NB4 (cell line): ENCODE data around the gene SKAP2.

Experiments used
- DNase-seq: peaks from one replicate; pipeline ENCODE4 v3.0.0; 2010; ENCODE audit warnings: low read depth
- H3K4me3 ChIP-seq: one replicate; pipeline ENCODE4 v1.5.1; 2011; ENCODE audit warnings: mild to moderate bottlenecking, low read depth, low read length, moderate library complexity
- CTCF ChIP-seq: IDR thresholded peaks from one replicate; pipeline ENCODE4 v1.5.1; 2012; ENCODE audit warnings: low read depth, low read length
- MAX ChIP-seq: IDR thresholded peaks from 2 replicates; pipeline ENCODE4 v1.6.1; 2011; ENCODE audit warnings: low read depth, low read length
- MYC ChIP-seq: IDR thresholded peaks from 2 replicates; pipeline ENCODE4 v1.6.1; 2011; ENCODE audit warnings: low read depth, low read length
- POLR2A ChIP-seq: IDR thresholded peaks from 2 replicates; pipeline ENCODE4 v1.6.1; 2011; ENCODE audit warnings: mild to moderate bottlenecking; ENCODE audit not compliant: insufficient read length; ENCODE audit errors: extremely low read depth

Gene SKAP2

GRCh38 chr7:26813432-26813831 lies 51.0 kb downstream of the SKAP2 start:
- no peak for DNase-seq
- H3K4me3 ChIP-seq, result no peak overlapping the region
- TF ChIP-seq CTCF, result no peak
- TF ChIP-seq MAX, result no peak
- no peak for TF ChIP-seq MYC
- TF ChIP-seq POLR2A, result no peak

GRCh38 chr7:26794541-26794940 lies 69.8 kb downstream of the SKAP2 start:
- DNase-seq, result no peak

GRCh38 chr7:26792576-26792975 lies 71.8 kb downstream of the SKAP2 start:
- no peak for TF ChIP-seq MAX
- no peak for TF ChIP-seq POLR2A
- TF ChIP-seq CTCF, result no peak
- no peak for TF ChIP-seq MYC
- no peak overlapping the region for H3K4me3 ChIP-seq
- no peak for DNase-seq

More at GRCh38 chr7:26794541-26794940, 69.8 kb downstream of the SKAP2 start:
- no peak overlapping the region for H3K4me3 ChIP-seq
- no peak for TF ChIP-seq CTCF

GRCh38 chr7:26792006-26792405 lies 72.4 kb downstream of the SKAP2 start:
- no peak for TF ChIP-seq MAX
- no peak for TF ChIP-seq CTCF
- no peak for TF ChIP-seq MYC
- no peak for TF ChIP-seq POLR2A
- no peak for DNase-seq

GRCh38 chr7:26789481-26790184 lies 74.8 kb downstream of the SKAP2 start:
- H3K4me3 ChIP-seq, result no peak overlapping the region
- DNase-seq, result no peak
- TF ChIP-seq MAX, result no peak
- no peak for TF ChIP-seq MYC
- no peak for TF ChIP-seq POLR2A
- TF ChIP-seq CTCF, result no peak

More at GRCh38 chr7:26792006-26792405, 72.4 kb downstream of the SKAP2 start:
- no peak overlapping the region for H3K4me3 ChIP-seq

- TF ChIP-seq POLR2A, result no peak
- TF ChIP-seq MYC, result no peak
- TF ChIP-seq MAX, result no peak
- TF ChIP-seq CTCF, result no peak
- no peak for DNase-seq
- H3K4me3 ChIP-seq, result no peak overlapping the region
Observed at GRCh38 chr7:26787701-26788100, 76.7 kb downstream of the SKAP2 start.
